A204.1 (cell line): ENCODE results near the gene CYP46A1.

Experiments used
- FAIRE-seq: peaks from 2 replicates; lab custom pipeline; 2012; peaks lifted over from hg19 to GRCh38; lab: Jason Lieb, UNC

CYP46A1 gene

GRCh38 chr14:99674064-99674650 lies 9.9 kb upstream of the CYP46A1 start:
- no peak for FAIRE-seq

DNA sequence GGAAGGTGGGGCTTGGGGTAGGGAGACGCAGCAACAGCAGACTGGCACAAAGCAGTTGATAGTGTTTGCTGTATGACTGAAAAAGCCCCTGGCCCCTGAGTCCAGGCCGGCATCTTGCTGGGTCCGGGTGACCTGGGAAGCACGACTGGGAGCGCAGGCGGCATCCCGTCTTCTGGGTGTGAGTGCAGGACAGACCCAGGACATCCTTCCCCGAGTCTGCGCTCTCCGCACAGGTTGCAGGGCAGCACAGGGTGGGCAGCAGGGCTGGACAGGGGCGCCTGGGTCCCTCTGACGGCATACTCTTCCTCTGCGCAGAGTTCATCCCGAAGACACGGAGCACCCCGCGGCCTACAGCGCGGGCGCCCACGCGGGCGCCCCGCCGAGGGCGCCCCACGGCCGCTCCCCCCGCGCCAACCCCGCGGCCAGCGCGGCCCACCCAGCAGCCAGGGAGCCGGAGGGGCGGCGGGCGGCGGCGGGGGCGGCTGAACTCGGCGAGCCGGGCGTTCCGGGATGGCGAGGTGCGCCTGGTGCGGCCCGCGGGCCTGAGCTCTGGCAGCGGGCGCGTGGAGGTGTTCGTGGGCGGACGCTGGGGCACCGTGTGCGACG lies 9.2 kb upstream of the CYP46A1 start:
- no peak for FAIRE-seq

GRCh38 chr14:99675382-99675835 lies 8.7 kb upstream of the CYP46A1 start:
- FAIRE-seq, result no peak

- FAIRE-seq, result no peak
These were observed 8.1 kb upstream of the CYP46A1 start for GRCh38 chr14:99675951-99676350.

DNA sequence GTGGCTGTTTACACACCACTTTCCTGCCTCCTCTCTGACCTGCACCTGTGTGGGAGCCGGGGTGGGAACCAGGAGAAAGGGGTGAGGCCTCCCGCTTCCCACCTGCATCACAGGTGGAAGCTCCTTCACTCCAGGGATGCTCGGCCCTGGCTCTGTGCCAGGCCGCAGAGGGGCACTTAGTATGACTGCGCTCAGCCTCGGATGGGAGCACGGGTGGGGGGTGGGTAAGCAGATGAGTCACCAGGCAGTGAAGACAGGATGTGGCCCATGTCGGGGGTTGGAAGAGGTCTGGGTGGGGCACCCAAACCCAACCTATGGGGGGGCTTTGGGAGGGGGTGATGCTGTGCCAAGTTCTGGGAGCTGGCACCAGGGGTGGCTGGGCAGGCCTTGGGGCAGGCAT lies 7.4 kb upstream of the CYP46A1 start:
- no peak for FAIRE-seq

DNA sequence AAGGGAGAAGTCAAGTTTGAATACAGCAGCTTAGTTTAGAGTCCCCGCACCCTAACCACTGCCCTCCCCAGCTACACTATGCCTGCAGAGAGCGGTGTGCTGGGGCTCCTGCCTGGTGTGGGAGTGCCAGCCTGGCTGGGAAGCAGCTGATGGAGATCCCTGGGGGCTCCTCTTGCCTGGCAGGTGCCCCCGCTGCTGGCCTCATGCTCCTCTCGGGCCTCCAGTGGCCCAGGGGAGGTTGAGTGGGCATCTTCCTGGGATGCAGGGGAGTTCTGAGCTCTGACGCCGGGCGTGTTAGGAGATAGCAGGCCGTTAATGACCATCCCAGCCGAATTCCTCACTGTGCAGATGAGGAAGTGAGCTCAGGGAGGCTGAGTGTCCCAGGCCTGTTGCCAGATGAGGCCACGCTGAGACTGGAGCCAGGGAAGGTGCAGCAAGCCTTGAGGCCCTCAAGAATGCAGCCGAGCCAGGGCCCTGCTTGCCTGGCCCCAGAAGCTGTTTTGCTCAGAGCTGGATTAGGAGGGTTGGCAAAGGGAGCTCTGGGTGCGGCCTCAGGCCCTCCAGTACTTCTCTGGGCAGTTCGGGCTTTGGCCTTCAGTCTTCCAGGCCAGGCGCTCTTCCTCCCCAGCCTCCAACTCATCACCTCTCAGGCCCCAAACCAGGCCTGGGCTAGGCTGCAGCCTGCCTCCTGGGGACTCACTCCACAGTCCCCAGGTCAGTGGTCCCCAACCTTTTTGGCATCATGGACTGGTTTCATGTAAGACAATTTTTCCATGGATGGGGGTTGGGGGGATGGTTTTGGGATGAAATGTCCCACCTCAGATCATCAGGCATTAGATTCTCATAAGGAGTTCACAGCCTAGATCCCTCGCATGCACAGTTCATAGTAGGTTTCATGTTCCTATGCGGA lies 6.6 kb upstream of the CYP46A1 start:
- no peak for FAIRE-seq

GRCh38 chr14:99678198-99678597 lies 5.9 kb upstream of the CYP46A1 start:
- no peak for FAIRE-seq

DNA sequence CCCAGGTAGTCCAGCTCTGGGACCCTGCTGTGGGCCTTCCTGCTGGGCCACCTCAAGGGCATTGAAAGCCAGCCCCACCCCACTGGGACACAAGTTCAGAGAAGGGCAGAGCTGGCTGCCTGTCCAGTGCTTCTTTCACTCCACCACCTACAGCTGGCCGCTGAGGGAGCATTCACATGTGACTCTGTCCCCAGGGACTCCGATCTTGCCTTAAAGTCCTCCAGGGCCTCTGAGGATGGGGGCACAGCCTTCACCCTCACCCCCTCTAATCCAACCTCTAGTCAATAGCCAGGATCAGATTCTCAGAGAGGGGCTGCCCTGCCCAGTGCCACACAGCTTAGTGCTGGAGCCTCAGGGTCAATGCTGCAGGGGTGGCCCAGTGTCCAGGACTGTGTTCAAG lies 5.0 kb upstream of the CYP46A1 start:
- FAIRE-seq, result no peak

DNA sequence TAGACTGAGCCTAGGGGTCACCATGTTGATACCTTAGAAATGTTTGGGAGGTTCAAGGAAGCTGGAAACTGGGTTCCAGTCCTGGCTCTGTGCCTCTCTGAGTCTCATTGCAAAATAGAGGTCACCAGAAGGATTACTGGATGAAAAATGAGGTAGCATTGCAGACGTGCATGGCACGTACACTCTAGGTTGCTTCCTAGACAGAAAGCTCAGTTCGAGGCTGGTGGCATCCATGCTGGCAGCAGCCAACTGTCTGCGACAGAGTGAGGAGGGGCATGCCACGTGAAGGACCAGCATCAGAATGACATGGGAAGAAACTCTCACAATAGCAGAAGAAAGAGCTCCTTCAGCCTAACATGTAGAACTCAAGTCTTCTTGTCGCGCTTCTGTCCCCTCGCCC lies 4.6 kb upstream of the CYP46A1 start:
- FAIRE-seq, result no peak

DNA sequence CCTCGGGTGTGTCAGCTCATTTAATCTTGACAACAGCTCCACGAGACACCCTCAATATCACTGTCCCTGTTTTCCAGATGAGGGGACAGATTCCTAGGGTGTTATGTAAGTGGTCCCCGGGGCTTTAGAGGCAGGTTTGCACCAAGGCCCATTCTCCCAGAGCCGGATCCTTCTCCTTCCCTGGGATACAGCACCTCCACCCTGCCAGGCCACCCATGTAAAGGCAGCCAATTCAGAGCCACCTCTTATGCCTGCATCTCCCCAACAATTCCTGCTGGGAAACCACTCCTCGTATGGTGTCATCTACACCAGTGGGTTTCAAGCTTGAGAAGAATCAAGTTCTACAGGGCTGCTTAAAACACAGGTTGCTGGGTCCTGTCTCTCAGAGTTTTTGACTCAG lies 4.1 kb upstream of the CYP46A1 start:
- no peak for FAIRE-seq

GRCh38 chr14:99681101-99681831 lies 2.8 kb upstream of the CYP46A1 start:
- FAIRE-seq, result no peak

DNA sequence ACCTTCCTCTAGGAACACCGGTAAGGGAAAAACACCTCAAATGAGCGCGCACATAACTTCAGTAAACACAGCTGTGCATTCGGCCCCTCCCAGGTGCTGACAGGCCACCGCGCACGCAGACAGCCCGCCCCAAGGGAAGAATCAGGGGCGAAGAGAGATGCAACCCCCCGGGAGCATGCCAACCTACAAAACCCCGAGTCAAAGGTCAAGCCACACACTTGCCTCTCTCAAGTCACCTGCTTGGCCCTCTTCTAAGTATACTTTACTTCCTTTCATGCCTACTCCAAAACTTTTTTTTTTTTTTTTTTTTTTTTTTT lies 2.3 kb upstream of the CYP46A1 start:
- no peak for FAIRE-seq

DNA sequence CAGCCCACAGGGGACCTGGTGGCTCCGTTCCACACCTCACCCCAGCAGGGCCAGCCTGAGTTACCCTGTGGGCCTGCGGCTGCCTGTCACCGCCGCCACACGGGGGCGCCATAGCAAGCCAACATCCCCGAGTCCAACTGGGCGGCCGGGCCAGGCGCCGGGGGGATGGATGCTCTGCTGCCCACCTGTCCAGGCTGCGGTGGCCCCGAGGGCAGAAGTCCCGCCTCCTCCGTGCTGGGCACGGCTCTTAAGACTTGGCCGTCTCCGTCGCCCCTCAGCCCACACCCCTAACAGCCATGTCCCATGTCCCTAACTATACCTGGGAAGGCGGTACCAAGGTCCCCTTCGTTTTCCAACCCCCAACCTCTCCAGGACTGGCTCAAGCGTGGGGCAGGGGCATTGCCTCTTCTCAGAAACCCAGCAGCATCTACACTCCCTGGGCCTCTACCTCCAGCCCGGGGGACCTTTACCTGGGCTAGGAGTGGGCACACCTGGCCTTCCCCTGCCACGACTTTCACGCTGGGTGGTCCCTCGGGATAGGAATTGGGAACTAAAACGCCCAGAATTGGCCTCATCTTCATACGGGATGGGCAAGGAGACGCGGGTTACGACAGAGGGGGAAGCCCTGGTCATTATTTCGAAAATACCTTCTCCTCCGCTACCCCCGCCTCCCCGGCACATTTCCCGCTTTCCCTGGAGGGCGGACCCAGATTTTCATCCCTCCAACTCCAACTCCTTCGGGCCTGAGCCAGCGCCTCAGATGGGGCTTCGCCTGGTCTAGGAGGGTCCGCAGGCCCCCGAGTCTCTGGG lies 1.1 kb upstream of the CYP46A1 start:
- no peak for FAIRE-seq

- FAIRE-seq, result no peak
These were observed 374 bp downstream of the CYP46A1 start for GRCh38 chr14:99684410-99684934.

- no peak for FAIRE-seq
These were observed 1.1 kb downstream of the CYP46A1 start for GRCh38 chr14:99685151-99685591.

DNA sequence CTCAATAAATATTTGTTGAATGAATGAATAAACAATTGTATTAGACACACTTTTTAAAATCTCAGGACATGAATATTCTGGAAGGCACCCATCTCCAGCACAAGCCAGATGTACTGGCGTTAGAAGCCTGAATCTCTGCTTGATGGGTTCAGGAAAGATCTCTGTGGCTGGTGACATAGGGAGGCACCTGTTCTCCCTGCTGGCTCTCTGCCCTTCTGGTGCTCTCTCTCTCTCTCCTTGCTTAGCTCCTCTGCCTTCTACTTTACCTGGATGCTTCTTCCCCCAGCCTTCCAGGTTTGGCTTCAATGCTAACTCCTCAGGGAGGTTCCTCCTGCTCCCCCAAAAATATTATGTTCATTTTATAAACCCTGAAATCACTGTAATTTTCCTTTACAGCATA lies 1.5 kb downstream of the CYP46A1 start:
- FAIRE-seq, result no peak

DNA sequence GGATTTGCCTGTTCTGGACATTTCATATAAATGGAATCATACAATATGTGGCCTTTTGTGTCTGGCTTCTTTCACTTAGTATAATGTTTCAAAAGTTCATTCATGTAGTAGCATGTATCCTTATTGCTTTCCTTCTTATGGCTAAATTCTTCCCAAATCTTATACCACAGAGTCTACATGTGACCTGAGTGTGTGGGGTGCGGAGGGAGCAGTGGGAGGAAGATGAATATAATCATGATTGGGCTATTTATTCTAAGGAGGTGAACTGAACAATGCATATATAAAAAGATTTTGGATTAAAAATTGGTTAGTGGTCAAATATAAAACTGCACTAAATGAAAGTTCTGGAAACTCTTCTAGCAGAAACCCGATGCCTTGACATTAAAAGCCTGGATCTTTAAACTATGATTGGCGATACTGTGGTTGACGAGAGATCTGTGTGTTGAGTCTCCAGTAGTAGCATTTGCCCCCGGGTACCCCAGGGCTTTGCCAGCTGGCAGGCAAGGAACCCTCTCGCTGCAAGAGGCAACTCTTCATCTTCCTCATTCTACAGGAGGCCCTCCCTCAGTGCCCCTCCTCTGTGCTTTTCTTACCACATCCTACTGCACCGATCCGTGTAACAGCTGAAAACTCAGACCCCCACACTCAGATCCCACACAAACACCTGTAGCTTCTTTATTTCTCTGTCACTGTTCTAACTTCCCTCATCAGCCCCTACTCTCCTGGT lies 2.6 kb downstream of the CYP46A1 start:
- no peak for FAIRE-seq

DNA sequence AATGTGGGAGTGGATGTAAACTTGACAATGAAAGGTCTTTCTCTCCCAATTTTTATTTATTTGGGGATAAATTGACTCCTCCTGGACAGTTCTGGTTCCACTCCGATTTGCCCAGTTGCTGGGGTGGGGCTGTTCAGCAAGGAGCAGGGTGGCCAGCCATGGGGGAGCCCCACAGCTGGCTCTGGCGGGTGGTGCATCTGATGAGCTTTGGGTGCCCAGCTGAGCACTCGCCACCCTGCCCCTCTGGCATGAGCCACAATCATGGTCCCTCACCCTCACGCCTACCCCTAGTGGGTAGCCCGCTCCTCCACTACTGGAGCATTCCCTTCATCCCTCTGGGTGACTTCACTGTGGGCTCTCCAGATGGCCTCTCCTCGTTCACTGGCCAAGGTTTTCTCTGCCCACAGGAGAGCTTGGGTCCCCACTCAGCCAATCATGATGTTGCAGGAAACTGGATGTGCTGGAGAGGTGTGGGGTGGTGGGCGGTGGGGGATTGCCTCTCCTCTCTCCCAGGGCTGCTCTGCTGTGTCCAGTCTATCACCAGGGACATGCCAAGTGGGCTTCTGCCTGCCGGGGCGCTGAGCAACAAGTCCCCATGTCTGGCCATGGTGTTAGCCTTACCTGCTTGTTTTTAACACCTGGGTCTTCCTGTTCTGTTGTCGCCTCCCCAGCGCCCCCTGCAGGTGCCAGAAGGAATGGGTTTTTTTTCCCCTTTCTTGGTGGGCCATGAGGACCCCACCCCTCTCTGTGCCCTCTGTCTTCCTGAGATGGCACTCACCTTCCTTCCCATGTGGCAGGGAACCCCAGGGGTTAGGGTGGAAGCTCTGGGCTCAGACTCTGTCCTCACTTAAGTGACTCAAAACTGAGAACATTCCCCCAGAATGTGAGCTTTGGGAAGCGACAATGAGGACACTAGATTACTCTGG lies 3.4 kb downstream of the CYP46A1 start:
- FAIRE-seq, result no peak

DNA sequence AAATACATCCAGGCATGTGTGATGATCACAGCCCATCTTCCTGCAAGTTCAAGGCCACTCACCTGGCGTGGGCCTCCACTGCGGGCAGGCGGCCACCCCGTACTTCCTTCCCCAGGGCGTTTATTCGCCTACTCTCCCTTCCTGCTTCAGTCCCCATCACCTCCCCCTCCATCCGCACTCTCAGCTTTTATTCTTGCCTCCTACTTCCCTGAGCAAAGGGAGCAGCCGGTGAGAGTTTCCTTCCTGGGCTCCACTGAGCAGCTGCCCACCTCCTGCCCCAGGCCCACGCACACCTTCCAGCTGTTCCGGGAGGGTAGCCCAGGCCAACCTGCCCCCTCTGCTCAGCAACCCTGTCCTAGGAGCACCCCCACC lies 4.1 kb downstream of the CYP46A1 start:
- FAIRE-seq, result no peak

DNA sequence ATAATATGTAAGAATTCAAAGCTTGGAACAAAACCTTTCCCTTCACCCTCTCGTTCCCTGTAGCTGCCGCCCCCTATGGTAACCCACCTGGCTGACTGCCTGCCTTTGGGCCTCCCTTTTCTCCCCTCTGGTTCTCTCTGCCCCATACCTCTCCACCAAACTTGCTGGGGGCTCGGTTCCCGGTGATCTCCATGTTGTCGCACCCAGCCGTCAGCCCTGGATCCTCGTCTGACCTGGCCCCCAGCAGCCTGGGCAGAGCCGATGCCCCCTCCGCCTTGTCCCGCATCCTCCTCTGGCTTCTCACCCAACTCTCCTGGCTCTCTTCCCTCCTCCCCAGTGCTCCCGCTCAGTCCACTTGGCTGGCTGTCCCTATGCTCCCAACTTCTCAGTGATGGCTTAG lies 4.5 kb downstream of the CYP46A1 start:
- FAIRE-seq, result no peak
